HCT116 (cell line): ENCODE data around the gene DNAH10. TPM values are rescaled to one million over a fixed set of nuclear protein-coding genes. Genes with fewer than 3 reads are reported as not detected.
A peak's percentile ranks its signal among the peaks of the same experiment; 100 is the strongest.

Experiments
- EGR1 ChIP-seq: IDR thresholded peaks from 2 replicates; pipeline ENCODE4 v1.6.1; 2012; ENCODE audit warnings: low read depth
- ELF1 ChIP-seq: IDR thresholded peaks from 2 replicates; pipeline ENCODE4 v1.6.1; 2012; ENCODE audit warnings: low read depth, borderline replicate concordance
- EZH2 ChIP-seq: fragments of 200-600 bp; sonication (generic); IDR thresholded peaks from 2 replicates; pipeline ENCODE4 v1.6.1; 2017; ENCODE audit warnings: antibody characterized with exemption, mixed run types
- EZH2phosphoT487 ChIP-seq: fragments of 200-600 bp; IDR thresholded peaks from 2 replicates; pipeline ENCODE4 v1.6.1; 2018; ENCODE audit warnings: antibody characterized with exemption, borderline replicate concordance
- FOSL1 ChIP-seq: IDR thresholded peaks from 2 replicates; pipeline ENCODE4 v1.6.1; 2012; ENCODE audit warnings: low read depth
- POLR2A ChIP-seq: IDR thresholded peaks from 2 replicates; pipeline ENCODE4 v1.7.0; 2011; ENCODE audit warnings: borderline replicate concordance; ENCODE audit not compliant: insufficient read depth, insufficient read length; ENCODE audit errors: extremely low read depth
- POLR2AphosphoS5 ChIP-seq: IDR thresholded peaks from 2 replicates; pipeline ENCODE4 v1.6.1; 2011; ENCODE audit warnings: mild to moderate bottlenecking, low read depth, low read length, moderate library complexity
- RAD21 ChIP-seq: IDR thresholded peaks from 2 replicates; pipeline ENCODE4 v1.6.1; 2012; ENCODE audit warnings: low read depth, mild to moderate bottlenecking
- SIN3A ChIP-seq: IDR thresholded peaks from 2 replicates; pipeline ENCODE4 v1.6.1; 2012; ENCODE audit warnings: low read depth
- SP1 ChIP-seq: IDR thresholded peaks from 2 replicates; pipeline ENCODE4 v1.6.1; 2012; ENCODE audit warnings: low read depth
- SRF ChIP-seq: IDR thresholded peaks from 2 replicates; pipeline ENCODE4 v1.6.1; 2012; ENCODE audit warnings: low read depth
- ZFX ChIP-seq: fragments of 450-650 bp; IDR thresholded peaks from 2 replicates; pipeline ENCODE4 v1.6.1; 2017
- ZNF274 ChIP-seq: fragments of 200-500 bp; sonication (Bioruptor generic); IDR thresholded peaks from 2 replicates; pipeline ENCODE4 v1.6.1; 2014; ENCODE audit warnings: mild to moderate bottlenecking, low read depth, low read length, inconsistent platforms
- total RNA-seq: library from RNA; stranded (reverse); gene quantifications from one replicate; pipeline ENCODE4 v1.2.1, GENCODE V29; 2021; ENCODE audit not compliant: unreplicated experiment
- TF ChIP-seq, protein P1 (sequence below): IDR thresholded peaks from 2 replicates; pipeline ENCODE4 v1.6.1; 2012
- TF ChIP-seq, protein P2 (sequence below): IDR thresholded peaks from 2 replicates; pipeline ENCODE4 v1.6.1; 2012
- TF ChIP-seq, protein P3 (sequence below): IDR thresholded peaks from 2 replicates; pipeline ENCODE4 v1.6.1; 2011; ENCODE audit warnings: mild to moderate bottlenecking, low read length, moderate library complexity; ENCODE audit not compliant: insufficient replicate concordance; ENCODE audit errors: extremely low read depth

Gene DNAH10
- total RNA-seq, 1 experiment from 2014 or later, result 1.3 TPM

DNA sequence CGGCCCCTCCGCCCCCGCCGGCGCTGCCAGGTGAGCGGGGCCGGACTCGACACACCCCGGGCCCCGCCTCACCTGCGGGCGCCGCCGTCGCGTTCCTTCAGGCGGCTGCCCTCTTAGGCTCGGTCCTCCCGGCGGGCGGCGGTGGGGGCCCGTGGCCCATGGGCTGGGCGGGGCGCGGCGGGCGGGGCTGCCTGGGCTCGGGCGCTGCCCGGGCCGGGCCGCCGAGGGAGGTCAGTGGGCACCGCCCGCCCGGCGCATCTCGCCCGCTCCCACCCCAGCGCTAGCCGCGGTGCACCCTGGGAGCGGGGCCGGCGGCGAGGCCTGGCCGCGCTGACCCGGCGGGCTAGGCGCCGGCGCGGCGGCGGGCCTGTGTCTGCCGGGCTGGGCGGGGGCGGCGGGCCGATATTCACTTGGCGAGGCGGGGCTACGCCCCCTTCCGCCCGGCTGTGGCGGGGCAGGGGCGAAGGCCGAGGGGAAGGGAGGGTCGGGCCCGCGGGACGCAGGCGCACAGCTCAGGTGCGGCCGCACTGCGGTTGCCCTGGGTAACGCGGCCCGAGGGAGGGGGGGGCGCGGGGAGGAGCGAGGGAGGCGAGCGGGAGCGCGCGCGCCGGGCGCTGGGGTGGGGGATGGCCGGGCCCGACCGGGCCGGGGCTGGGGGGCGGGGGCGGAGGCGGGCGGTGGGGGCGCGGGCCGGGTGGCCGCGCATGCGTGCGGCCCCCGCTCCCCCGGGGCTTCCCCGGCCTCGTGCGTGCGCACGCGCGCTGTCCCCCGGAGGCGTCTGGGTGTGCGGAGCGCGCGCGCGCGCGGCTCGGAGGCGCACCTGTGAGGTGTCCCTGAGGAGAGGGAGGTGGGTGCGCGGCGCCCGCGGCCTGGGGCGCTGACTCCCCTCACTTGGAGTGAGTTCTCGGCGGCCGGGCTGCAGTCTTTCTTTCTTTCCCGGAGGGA, 210.6 kb downstream of the DNAH10 start, which contains the start of the genes CCDC92 and ZNF664 (continued):
- peak; percentile 72 for TF ChIP-seq POLR2A
- no peak for TF ChIP-seq EZH2phosphoT487
- TF ChIP-seq FOSL1, result no peak
- TF ChIP-seq EGR1, result peak; percentile 84
- TF ChIP-seq SIN3A, result no peak
- TF ChIP-seq RAD21, result no peak
- TF ChIP-seq, protein P1, sequence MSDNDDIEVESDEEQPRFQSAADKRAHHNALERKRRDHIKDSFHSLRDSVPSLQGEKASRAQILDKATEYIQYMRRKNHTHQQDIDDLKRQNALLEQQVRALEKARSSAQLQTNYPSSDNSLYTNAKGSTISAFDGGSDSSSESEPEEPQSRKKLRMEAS, result peak; percentile 41; the same call in 1 of the 2 replicates
- no peak for TF ChIP-seq EZH2
- peak; percentile 94 for TF ChIP-seq POLR2AphosphoS5
- TF ChIP-seq, protein P2, sequence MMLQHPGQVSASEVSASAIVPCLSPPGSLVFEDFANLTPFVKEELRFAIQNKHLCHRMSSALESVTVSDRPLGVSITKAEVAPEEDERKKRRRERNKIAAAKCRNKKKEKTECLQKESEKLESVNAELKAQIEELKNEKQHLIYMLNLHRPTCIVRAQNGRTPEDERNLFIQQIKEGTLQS, result no peak
- TF ChIP-seq ZFX, result peak; percentile 35
- TF ChIP-seq SRF, result no peak
- TF ChIP-seq, protein P3, sequence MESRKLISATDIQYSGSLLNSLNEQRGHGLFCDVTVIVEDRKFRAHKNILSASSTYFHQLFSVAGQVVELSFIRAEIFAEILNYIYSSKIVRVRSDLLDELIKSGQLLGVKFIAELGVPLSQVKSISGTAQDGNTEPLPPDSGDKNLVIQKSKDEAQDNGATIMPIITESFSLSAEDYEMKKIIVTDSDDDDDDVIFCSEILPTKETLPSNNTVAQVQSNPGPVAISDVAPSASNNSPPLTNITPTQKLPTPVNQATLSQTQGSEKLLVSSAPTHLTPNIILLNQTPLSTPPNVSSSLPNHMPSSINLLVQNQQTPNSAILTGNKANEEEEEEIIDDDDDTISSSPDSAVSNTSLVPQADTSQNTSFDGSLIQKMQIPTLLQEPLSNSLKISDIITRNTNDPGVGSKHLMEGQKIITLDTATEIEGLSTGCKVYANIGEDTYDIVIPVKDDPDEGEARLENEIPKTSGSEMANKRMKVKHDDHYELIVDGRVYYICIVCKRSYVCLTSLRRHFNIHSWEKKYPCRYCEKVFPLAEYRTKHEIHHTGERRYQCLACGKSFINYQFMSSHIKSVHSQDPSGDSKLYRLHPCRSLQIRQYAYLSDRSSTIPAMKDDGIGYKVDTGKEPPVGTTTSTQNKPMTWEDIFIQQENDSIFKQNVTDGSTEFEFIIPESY, result no peak
- TF ChIP-seq ZNF274, result no peak
- TF ChIP-seq SP1, result no peak; the same call in 1 of the 2 replicates
- no peak for TF ChIP-seq ELF1
